PFSK-1 (cell line): ENCODE measurements around the gene AKT1.

Experiments used
- FOXP2 ChIP-seq: optimal IDR thresholded peaks from 2 replicates; pipeline ENCODE3; 2011; ENCODE audit warnings: borderline replicate concordance, control low read depth, inconsistent platforms; ENCODE audit not compliant: insufficient read depth; ENCODE audit errors: extremely low read length, extremely low read depth
- POLR2AphosphoS5 ChIP-seq: IDR thresholded peaks from 2 replicates; pipeline ENCODE4 v1.6.1; 2012; ENCODE audit warnings: low read depth, mild to moderate bottlenecking, control low read depth, low read length, moderate library complexity
- SIN3A ChIP-seq: IDR thresholded peaks from 2 replicates; pipeline ENCODE4 v1.6.1; 2012; ENCODE audit warnings: mild to moderate bottlenecking, low read length, moderate library complexity, borderline replicate concordance; ENCODE audit not compliant: insufficient read depth
- TAF1 ChIP-seq: IDR thresholded peaks from 2 replicates; pipeline ENCODE4 v1.6.1; 2012; ENCODE audit warnings: low read length, control low read depth, borderline replicate concordance; ENCODE audit not compliant: insufficient read depth
- TF ChIP-seq, protein P1 (sequence below), 2 experiments: IDR thresholded peaks; 2 replicates each; pipeline versions ENCODE4 v1.6.1 to v1.8.0; 2011 to 2012; ENCODE audit warnings: low read depth in 2 of 2, low read length in 2 of 2, control low read depth in 1 of 2, inconsistent platforms in 1 of 2, mild to moderate bottlenecking in 1 of 2, moderate library complexity in 1 of 2; ENCODE audit not compliant: insufficient read depth in 1 of 2

The AKT1 gene

DNA sequence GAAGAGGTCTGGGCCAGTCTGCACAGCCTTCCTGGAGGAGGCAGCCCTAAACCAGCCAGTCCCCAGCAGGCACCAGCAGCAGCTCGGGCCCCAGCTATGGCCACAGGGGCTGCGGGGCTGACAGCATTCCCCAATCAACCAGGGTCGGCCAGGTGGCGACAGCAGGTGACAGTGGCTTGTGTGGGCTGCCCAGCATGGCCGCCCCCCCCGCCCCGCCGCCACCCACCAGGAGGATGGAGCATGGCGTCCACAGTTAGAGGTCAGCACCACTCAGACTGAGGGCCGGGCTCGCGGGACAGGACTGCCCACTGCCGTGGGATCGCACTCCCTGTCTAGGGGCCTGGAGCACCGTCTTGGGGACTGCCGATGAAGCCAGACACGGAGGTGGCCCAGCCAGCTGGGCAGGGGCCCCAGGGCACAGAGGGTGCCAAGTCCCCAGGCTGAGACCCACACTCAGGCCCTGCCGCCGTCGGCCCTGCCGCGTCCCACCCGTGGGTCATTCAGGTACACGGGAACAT is 15.0 kb downstream of the AKT1 start:
- TF ChIP-seq POLR2AphosphoS5 (no peak), SIN3A (no peak), FOXP2 (no peak), TAF1 (no peak)
- TF ChIP-seq, protein P1, sequence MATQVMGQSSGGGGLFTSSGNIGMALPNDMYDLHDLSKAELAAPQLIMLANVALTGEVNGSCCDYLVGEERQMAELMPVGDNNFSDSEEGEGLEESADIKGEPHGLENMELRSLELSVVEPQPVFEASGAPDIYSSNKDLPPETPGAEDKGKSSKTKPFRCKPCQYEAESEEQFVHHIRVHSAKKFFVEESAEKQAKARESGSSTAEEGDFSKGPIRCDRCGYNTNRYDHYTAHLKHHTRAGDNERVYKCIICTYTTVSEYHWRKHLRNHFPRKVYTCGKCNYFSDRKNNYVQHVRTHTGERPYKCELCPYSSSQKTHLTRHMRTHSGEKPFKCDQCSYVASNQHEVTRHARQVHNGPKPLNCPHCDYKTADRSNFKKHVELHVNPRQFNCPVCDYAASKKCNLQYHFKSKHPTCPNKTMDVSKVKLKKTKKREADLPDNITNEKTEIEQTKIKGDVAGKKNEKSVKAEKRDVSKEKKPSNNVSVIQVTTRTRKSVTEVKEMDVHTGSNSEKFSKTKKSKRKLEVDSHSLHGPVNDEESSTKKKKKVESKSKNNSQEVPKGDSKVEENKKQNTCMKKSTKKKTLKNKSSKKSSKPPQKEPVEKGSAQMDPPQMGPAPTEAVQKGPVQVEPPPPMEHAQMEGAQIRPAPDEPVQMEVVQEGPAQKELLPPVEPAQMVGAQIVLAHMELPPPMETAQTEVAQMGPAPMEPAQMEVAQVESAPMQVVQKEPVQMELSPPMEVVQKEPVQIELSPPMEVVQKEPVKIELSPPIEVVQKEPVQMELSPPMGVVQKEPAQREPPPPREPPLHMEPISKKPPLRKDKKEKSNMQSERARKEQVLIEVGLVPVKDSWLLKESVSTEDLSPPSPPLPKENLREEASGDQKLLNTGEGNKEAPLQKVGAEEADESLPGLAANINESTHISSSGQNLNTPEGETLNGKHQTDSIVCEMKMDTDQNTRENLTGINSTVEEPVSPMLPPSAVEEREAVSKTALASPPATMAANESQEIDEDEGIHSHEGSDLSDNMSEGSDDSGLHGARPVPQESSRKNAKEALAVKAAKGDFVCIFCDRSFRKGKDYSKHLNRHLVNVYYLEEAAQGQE (IDR thresholded peaks at IDR 0.05; ENCODE audit: insufficient read depth in 1 of 2, low read depth in 2 of 2, low read length in 2 of 2): no peak

DNA sequence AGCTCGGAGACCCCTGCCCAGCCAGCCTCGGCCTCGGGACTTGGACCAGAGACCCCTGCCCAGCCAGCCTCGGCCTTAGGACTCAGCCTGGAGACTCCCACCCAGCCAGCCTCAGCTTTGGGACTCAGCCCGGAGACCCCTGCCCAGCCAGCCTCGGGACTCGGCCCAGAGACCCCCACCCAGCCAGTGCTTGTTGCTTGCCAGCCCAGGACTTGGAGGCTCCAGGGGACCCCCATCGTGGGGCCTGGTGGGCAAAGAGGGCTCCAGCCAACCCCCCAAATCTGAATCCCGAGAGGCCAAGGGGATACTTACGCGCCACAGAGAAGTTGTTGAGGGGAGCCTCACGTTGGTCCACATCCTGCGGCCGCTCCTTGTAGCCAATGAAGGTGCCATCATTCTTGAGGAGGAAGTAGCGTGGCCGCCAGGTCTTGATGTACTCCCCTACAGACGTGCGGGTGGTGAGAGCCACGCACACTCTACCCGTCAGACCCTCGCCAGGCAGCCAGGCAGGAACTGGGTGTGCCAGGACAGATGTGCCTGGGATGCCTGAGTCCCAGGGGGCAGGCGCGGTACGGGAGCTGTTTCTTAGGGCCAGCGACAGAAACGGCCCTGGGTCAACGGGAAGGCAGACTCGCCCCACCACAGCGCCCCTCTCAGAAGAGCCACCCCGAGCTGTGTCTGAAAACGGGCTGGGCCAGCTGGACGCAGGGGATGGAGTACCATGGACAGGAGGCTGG is 15.6 kb downstream of the AKT1 start:
- TF ChIP-seq POLR2AphosphoS5: no peak
- TF ChIP-seq SIN3A: no peak

DNA sequence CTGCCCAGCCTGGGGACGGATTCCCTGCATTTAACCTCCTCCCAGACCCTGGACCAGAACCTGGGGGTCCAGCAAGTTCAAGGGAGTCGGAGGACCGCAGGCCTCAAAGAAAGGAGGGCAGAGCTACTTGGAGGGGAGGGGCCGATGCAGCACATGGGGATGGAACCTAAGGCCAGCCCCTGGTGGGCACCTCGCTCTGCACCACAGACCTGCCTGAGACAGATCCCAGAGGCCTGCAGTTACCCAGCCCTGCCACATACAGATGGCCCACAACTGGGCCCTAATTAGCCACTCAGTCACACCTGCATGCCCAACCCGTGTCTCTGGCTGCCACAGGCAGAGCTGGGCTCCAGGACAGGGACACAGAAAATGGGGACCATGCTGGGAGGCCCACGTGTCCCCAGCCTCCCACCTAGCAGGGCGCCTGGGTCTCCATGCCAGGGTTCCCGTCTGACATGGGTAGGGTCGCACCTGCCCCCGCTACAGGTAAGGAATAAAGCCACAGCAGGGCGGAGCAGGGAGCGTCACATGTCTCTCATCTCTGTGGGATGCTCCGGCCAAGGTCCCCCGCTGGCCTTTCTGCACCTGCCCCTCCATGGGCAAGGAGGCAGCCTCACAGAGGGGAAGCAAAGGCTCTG is 16.7 kb downstream of the AKT1 start:
- no peak for TF ChIP-seq SIN3A
- TF ChIP-seq TAF1: no peak

DNA sequence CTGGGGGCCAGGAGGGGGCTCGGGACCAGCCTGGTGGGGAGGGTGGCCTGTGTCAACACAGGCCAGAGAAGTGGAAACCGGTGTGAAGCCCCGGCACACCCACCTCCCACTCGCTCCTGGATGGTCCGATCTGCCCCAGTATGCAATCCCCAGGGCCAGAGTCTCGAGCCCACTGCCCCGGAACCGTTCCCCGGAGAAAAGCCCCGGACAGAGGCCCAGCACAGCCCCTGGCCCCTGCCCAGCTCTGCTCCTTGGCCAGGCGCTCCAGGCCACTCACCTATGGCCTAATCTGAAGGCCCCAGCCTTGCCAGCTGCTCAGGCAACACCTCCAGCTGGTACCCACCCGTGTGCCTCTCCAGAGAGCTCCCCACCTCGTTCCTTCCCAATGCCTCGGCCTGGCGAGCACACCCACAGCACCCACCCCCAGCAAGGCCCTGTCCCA is 17.7 kb downstream of the AKT1 start:
- TF ChIP-seq SIN3A: no peak
- no peak for TF ChIP-seq POLR2AphosphoS5
- TF ChIP-seq, protein P1 (IDR thresholded peaks at IDR 0.05; ENCODE audit: insufficient read depth in 1 of 2, low read depth in 2 of 2, low read length in 2 of 2): no peak

DNA sequence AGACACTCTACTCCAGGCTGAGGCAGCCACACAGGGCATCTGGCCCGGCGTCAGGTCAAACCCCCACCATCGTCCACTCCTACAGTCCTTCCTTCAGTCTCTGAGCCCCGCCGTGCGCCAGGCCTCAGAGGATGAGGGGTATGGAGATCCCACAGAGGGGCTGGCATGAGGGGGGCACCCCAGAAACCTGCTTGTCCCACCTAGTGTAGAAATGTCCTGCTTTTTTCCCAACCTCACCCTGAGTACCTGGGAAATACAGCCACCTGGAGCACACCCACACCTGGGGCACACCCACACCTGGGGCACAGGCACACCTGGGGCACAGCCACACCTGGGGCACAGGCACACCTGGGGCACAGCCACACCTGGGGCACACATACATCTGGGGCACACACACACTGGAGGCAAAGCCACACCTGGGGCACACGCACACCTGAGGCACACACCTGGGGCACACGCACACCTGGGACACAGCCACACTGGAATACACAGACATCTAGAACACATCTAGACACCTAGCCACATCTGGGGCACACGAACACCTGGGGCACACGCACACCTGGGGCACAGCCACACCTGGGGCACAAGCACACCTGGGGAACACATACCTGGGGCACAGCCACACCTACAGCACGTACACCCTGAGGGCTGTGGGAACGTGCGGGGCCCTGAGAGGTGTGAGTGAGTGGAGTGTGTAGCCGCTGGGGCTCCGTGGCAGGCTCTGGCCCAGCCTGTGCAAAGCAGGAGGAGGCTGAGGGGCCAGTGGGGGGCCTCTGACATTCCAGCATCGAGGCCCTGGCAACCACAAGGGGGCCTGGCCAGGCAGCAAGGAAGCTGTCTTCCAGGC is 18.4 kb downstream of the AKT1 start:
- TF ChIP-seq TAF1 (no peak), FOXP2 (no peak), SIN3A (no peak), POLR2AphosphoS5 (no peak)
- TF ChIP-seq, protein P1 (IDR thresholded peaks at IDR 0.05; ENCODE audit: insufficient read depth in 1 of 2, low read depth in 2 of 2, low read length in 2 of 2): no peak
